ENCODE results near the gene DLG4. TPM values are rescaled to one million over a fixed set of nuclear protein-coding genes. Genes with fewer than 3 reads are reported as not detected.

The DLG4 gene
- total RNA-seq: 11.8 and 18.9 TPM in 2 replicates

GRCh38 chr17:7219812-7220592, at the start of gene DLG4, which contains the start of gene ACADVL:
Gene DLG4, minus strand, starts transcription at chr17:7219836.
Gene ACADVL, plus strand, starts transcription at chr17:7219938. Its CDS starts 47 bp downstream, at chr17:7219985.

GRCh38 chr17:7262192-7262934, 42.7 kb upstream of the DLG4 start, which contains the start of gene CLDN7:
Gene CLDN7, minus strand, starts transcription at chr17:7262478. Its CDS starts 435 bp downstream, at chr17:7262043.

GRCh38 chr17:7252176-7253043, 32.8 kb upstream of the DLG4 start, which contains the start of gene ELP5:
Gene ELP5, plus strand, starts transcription at chr17:7252215. Its CDS starts 336 bp downstream, at chr17:7252551.

GRCh38 chr17:7251661-7252175, 32.1 kb upstream of the DLG4 start, which contains the start of gene CTDNEP1:
Gene CTDNEP1, minus strand, starts transcription at chr17:7251734. Its CDS starts 438 bp downstream, at chr17:7251296.

GRCh38 chr17:7241783-7242716, 22.4 kb upstream of the DLG4 start, which contains the start of gene GABARAP:
Gene GABARAP, minus strand, starts transcription at chr17:7242449. Its CDS starts 119 bp downstream, at chr17:7242330.

GRCh38 chr17:7239091-7240027, 19.7 kb upstream of the DLG4 start, which contains the start of gene PHF23:
Gene PHF23, minus strand, starts transcription at chr17:7239457. Its CDS starts 178 bp downstream, at chr17:7239279.

GRCh38 chr17:7234083-7234951, 14.7 kb upstream of the DLG4 start, which contains the start of gene DVL2:
Gene DVL2, minus strand, starts transcription at chr17:7234517. Its CDS starts 255 bp downstream, at chr17:7234262.

GRCh38 chr17:7179317-7180254, 40.0 kb downstream of the DLG4 start, which contains the start of gene ASGR1:
Gene ASGR1, minus strand, starts transcription at chr17:7179370. Its CDS starts 807 bp downstream, at chr17:7178563.

Other genes starting within 250 kb of the DLG4 start
- not detected in 2 replicates for gene ALOX12, start 223.8 kb downstream of the DLG4 start, total RNA-seq
- gene RNASEK, start 207.2 kb downstream of the DLG4 start, total RNA-seq: 235 and 246 TPM in 2 replicates
- gene BCL6B, start 196.8 kb downstream of the DLG4 start, total RNA-seq: 0.24 and 1.4 TPM in 2 replicates
- 0.16 and 1.7 TPM in 2 replicates for gene SLC16A13, start 183.8 kb downstream of the DLG4 start, total RNA-seq
- gene SLC16A11, start 175.7 kb downstream of the DLG4 start, total RNA-seq: not detected in 2 replicates
- gene CLEC10A, start 139.6 kb downstream of the DLG4 start, total RNA-seq: not detected in 2 replicates
- not detected in 2 replicates for gene ASGR2, start 105.0 kb downstream of the DLG4 start, total RNA-seq
- 0.80 and 1.0 TPM in 2 replicates for gene ASGR1, start 40.5 kb downstream of the DLG4 start, total RNA-seq
- gene ACADVL, start 102 bp upstream of the DLG4 start, total RNA-seq: 184 and 242 TPM in 2 replicates
- 50.8 and 59.7 TPM in 2 replicates for gene DVL2, start 14.7 kb upstream of the DLG4 start, total RNA-seq
- 55.6 and 63.3 TPM in 2 replicates for gene PHF23, start 19.6 kb upstream of the DLG4 start, total RNA-seq
- 310 and 533 TPM in 2 replicates for gene GABARAP, start 22.6 kb upstream of the DLG4 start, total RNA-seq
- 64.9 and 130 TPM in 2 replicates for gene CTDNEP1, start 31.9 kb upstream of the DLG4 start, total RNA-seq
- 34.9 and 40.0 TPM in 2 replicates for gene ELP5, start 32.4 kb upstream of the DLG4 start, total RNA-seq
- 1.8 and 23.0 TPM in 2 replicates for gene CLDN7, start 42.6 kb upstream of the DLG4 start, total RNA-seq
- gene SLC2A4, start 61.9 kb upstream of the DLG4 start, total RNA-seq: 0.13 and 0.96 TPM in 2 replicates
- 3.9 TPM in 1 of 2 replicates, not detected in the other for gene YBX2, start 74.8 kb upstream of the DLG4 start, total RNA-seq
- gene EIF5A, start 87.8 kb upstream of the DLG4 start, total RNA-seq: 167 and 647 TPM in 2 replicates
- gene GPS2, start 95.5 kb upstream of the DLG4 start, total RNA-seq: 36.5 and 37.0 TPM in 2 replicates
- 7.5 and 10.5 TPM in 2 replicates for gene NEURL4, start 109.5 kb upstream of the DLG4 start, total RNA-seq
- gene ACAP1, start 116.7 kb upstream of the DLG4 start, total RNA-seq: 1.5 and 2.7 TPM in 2 replicates
- 11.4 and 17.8 TPM in 2 replicates for gene KCTD11, start 132.3 kb upstream of the DLG4 start, total RNA-seq
- gene TMEM95, start 135.3 kb upstream of the DLG4 start, total RNA-seq: 0.13 TPM in 1 of 2 replicates, not detected in the other
- gene TNK1, start 161.3 kb upstream of the DLG4 start, total RNA-seq: 0.65 and 2.2 TPM in 2 replicates
- gene PLSCR3, start 174.7 kb upstream of the DLG4 start, total RNA-seq: 60.1 and 62.8 TPM in 2 replicates
- gene TMEM256, start 184.3 kb upstream of the DLG4 start, total RNA-seq: 130 and 211 TPM in 2 replicates
- gene NLGN2, start 188.0 kb upstream of the DLG4 start, total RNA-seq: 18.5 and 38.1 TPM in 2 replicates
- gene SPEM1, start 200.5 kb upstream of the DLG4 start, total RNA-seq: not detected in 2 replicates
- not detected in 2 replicates for gene SPEM2, start 205.8 kb upstream of the DLG4 start, total RNA-seq
- gene SPEM3, start 209.0 kb upstream of the DLG4 start, total RNA-seq: not detected in 2 replicates
- 3.8 and 8.9 TPM in 2 replicates for gene TMEM102, start 215.6 kb upstream of the DLG4 start, total RNA-seq
- 2.1 and 7.3 TPM in 2 replicates for gene FGF11, start 219.7 kb upstream of the DLG4 start, total RNA-seq
- gene CHRNB1, start 225.2 kb upstream of the DLG4 start, total RNA-seq: 5.2 and 11.9 TPM in 2 replicates